GM19468 (cell line): ENCODE results near the gene BCCIP.

Experiments used
- ATAC-seq: cut with Tn5 transposase; IDR thresholded peaks from one replicate; pipeline ENCODE4 v1.9.1; 2021; ENCODE audit warnings: mild to moderate bottlenecking, moderate library complexity, moderate number of reproducible peaks; ENCODE audit not compliant: unreplicated experiment; ENCODE audit errors: extremely low read depth

Gene BCCIP

GRCh38 chr10:125882596-125882995 is 59.2 kb downstream of the BCCIP start:
- ATAC-seq = no peak

GRCh38 chr10:125883211-125883610 is 59.9 kb downstream of the BCCIP start:
- no peak for ATAC-seq
